ENCODE results near the gene SLC1A1. TPM values are rescaled to one million over a fixed set of nuclear protein-coding genes. Genes with fewer than 3 reads are reported as not detected.
A peak's percentile ranks its signal among the peaks of the same experiment; 100 is the strongest.

SLC1A1 gene
- total RNA-seq (2014; rRNA removed; shearing (Covaris generic)) (8.2 and 8.8 TPM in 2 replicates), polyA plus RNA-seq (2016; fragmentation: Nextera tagmentation; extraction: Ambion mirVana) (3.2 and 3.7 TPM in 2 replicates)
- long read RNA-seq, partial matches to known transcripts, result 1 of 4 reads
- long read RNA-seq, other reads (novel, unspliced or antisense), result 3 of 4 reads

DNA sequence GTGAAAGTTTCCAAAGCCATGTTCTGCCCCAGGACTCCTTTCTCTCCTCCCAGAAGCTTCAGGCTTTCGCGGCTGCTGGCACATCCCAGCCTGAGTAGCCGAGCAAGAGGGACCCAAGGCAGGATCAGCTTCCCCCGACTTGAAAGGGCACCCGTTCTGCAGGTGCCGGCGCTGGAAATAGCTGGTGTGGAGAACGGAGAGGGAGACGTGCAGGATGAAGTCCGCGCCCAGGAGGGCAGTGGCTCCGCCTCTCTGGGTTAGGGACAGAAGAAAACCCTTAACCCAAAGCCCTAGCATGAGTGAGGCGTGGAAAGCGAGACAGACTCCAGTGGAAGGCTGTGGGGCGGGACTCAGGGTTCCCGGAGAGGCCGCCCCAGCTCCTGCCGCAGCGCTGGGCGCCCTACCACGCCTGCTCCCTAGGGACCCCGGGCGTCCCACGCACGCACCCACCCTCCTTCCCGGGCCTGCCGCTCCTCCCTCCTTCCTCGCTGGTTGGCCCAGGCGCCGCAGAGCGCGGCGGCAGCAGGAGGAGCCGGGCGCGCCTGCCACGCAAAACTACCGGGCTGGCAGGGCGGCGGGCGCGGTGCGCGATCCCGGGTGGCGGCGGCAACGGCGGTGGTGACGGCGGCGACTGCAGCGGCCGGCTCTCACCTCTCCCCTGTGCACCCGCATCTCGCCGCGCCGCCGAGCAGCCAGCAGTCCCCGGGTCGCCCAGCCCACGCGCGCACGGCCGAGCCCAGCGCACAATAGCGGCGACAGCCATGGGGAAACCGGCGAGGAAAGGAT lies at the start of gene SLC1A1:
SLC1A1 (plus strand) TSS at position 550 of the 786 bp plus-strand sequence; CDS start at position 762, 212 bp downstream.
- H3K36me3 ChIP-seq (ENCODE audit: insufficient read depth), result no peaks in the 10 kb centered on the region
- no peaks in the 10 kb centered on the region; the same call in 2 of the 3 replicates for H3K9me3 Mint-ChIP-seq
- TF ChIP-seq NANOG (IDR thresholded peaks at IDR 0.05; ENCODE audit: borderline replicate concordance) (no peak), ZNF331 (CRISPR knock-in tag; IDR thresholded peaks at IDR 0.05; ENCODE audit: low read depth) (no peak), POLR2AphosphoS5 (IDR thresholded peaks at IDR 0.05; ENCODE audit: low read depth) (peak; percentile 44; the same call in 1 of the 2 replicates), EZH2 (IDR thresholded peaks at IDR 0.05; ENCODE audit: low read depth, unreplicated experiment) (peak; percentile 45), STAT1 (IDR thresholded peaks at IDR 0.05; ENCODE audit: unreplicated experiment) (no peak), EZH2phosphoT487 (IDR thresholded peaks at IDR 0.05; ENCODE audit: unreplicated experiment) (peak; percentile 46)
- TF ChIP-seq, protein P1, sequence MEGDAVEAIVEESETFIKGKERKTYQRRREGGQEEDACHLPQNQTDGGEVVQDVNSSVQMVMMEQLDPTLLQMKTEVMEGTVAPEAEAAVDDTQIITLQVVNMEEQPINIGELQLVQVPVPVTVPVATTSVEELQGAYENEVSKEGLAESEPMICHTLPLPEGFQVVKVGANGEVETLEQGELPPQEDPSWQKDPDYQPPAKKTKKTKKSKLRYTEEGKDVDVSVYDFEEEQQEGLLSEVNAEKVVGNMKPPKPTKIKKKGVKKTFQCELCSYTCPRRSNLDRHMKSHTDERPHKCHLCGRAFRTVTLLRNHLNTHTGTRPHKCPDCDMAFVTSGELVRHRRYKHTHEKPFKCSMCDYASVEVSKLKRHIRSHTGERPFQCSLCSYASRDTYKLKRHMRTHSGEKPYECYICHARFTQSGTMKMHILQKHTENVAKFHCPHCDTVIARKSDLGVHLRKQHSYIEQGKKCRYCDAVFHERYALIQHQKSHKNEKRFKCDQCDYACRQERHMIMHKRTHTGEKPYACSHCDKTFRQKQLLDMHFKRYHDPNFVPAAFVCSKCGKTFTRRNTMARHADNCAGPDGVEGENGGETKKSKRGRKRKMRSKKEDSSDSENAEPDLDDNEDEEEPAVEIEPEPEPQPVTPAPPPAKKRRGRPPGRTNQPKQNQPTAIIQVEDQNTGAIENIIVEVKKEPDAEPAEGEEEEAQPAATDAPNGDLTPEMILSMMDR (conservative IDR thresholded peaks at IDR 0.05; ENCODE audit: low read depth in 2 of 2), result no peak
- TF ChIP-seq, protein P2, sequence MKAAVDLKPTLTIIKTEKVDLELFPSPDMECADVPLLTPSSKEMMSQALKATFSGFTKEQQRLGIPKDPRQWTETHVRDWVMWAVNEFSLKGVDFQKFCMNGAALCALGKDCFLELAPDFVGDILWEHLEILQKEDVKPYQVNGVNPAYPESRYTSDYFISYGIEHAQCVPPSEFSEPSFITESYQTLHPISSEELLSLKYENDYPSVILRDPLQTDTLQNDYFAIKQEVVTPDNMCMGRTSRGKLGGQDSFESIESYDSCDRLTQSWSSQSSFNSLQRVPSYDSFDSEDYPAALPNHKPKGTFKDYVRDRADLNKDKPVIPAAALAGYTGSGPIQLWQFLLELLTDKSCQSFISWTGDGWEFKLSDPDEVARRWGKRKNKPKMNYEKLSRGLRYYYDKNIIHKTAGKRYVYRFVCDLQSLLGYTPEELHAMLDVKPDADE (IDR thresholded peaks at IDR 0.05), result no peak

DNA sequence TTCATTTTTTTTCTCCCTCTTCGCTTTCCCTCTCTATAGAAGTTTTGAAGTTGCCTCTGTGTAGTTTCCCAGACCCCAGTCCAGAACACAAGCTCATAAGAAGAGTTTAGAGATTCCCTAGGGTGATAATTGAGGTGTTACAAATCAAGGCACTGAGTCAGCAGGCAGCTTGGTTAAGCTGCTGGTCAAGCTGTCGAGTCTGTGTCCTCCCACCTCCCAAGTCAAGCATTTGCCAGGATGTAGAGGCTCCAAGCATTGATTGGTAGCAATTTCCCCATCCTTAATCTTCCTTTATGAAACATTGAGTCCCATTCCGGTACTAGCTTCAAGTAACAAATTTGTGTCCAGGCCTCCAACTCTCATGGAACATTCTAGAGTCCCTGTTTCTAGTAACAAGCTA lies 47.5 kb upstream of the SLC1A1 start:
- Mint-ChIP-seq H3K36me3 (ENCODE audit: low read depth) (no peaks in the 10 kb centered on the region), H3K4me3 (no peak overlapping the region), H3K4me1 (no peaks in the 10 kb centered on the region), H3K9me3 (peaks cover 20% of the 10 kb centered on the region), H3K27me3 (ENCODE audit: insufficient read depth, low read depth, poor library complexity) (peaks cover 3% of the 10 kb centered on the region), H3K27ac (no peak overlapping the region)
- no peak overlapping the region for H3K4me2 ChIP-seq
- no peak for DNase-seq (ENCODE audit: low spot score)
- no peaks in the 10 kb centered on the region for H4K20me1 ChIP-seq (replicated peaks; ENCODE audit: insufficient read depth)
- H3K27me3 ChIP-seq (ENCODE audit: insufficient read depth), result no peaks in the 10 kb centered on the region
- no peak overlapping the region for H2AFZ ChIP-seq
- ATAC-seq, result no peak
- no peaks in the 10 kb centered on the region for H3K4me1 ChIP-seq (ENCODE audit: insufficient read depth)
- H3K36me3 ChIP-seq (ENCODE audit: insufficient read depth), result no peaks in the 10 kb centered on the region
- no peaks in the 10 kb centered on the region for H3F3A ChIP-seq (replicated peaks; ENCODE audit: low read depth)
- no peak overlapping the region for H3K4me3 ChIP-seq
- no peaks in the 10 kb centered on the region for H3K9me2 ChIP-seq (ENCODE audit: insufficient read depth)
- H3K79me2 ChIP-seq (replicated peaks; ENCODE audit: insufficient read depth), result no peaks in the 10 kb centered on the region
- H3K27ac ChIP-seq (ENCODE audit: low read depth), result no peak overlapping the region
- TF ChIP-seq POLR2AphosphoS5 (IDR thresholded peaks at IDR 0.05; ENCODE audit: low read depth) (no peak), EZH2phosphoT487 (IDR thresholded peaks at IDR 0.05; ENCODE audit: unreplicated experiment) (no peak), ZNF331 (CRISPR knock-in tag; IDR thresholded peaks at IDR 0.05; ENCODE audit: low read depth) (no peak), ZNF114 (CRISPR knock-in tag; IDR thresholded peaks at IDR 0.05) (no peak), CREB1 (CRISPR knock-in tag; IDR thresholded peaks at IDR 0.05; ENCODE audit: low read depth) (no peak), STAT1 (IDR thresholded peaks at IDR 0.05; ENCODE audit: unreplicated experiment) (no peak), NANOG (IDR thresholded peaks at IDR 0.05; ENCODE audit: borderline replicate concordance) (no peak)
- TF ChIP-seq, protein P1 (conservative IDR thresholded peaks at IDR 0.05; ENCODE audit: low read depth in 2 of 2), result no peak
- TF ChIP-seq, protein P3, sequence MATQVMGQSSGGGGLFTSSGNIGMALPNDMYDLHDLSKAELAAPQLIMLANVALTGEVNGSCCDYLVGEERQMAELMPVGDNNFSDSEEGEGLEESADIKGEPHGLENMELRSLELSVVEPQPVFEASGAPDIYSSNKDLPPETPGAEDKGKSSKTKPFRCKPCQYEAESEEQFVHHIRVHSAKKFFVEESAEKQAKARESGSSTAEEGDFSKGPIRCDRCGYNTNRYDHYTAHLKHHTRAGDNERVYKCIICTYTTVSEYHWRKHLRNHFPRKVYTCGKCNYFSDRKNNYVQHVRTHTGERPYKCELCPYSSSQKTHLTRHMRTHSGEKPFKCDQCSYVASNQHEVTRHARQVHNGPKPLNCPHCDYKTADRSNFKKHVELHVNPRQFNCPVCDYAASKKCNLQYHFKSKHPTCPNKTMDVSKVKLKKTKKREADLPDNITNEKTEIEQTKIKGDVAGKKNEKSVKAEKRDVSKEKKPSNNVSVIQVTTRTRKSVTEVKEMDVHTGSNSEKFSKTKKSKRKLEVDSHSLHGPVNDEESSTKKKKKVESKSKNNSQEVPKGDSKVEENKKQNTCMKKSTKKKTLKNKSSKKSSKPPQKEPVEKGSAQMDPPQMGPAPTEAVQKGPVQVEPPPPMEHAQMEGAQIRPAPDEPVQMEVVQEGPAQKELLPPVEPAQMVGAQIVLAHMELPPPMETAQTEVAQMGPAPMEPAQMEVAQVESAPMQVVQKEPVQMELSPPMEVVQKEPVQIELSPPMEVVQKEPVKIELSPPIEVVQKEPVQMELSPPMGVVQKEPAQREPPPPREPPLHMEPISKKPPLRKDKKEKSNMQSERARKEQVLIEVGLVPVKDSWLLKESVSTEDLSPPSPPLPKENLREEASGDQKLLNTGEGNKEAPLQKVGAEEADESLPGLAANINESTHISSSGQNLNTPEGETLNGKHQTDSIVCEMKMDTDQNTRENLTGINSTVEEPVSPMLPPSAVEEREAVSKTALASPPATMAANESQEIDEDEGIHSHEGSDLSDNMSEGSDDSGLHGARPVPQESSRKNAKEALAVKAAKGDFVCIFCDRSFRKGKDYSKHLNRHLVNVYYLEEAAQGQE (IDR thresholded peaks at IDR 0.05; ENCODE audit: unreplicated experiment), result no peak

More for the DNA sequence above, at the start of gene SLC1A1:
- H3K4me1 ChIP-seq (ENCODE audit: insufficient read depth), result peaks cover 14% of the 10 kb centered on the region
- H3K27ac ChIP-seq (ENCODE audit: low read depth), result 0 out of 2 replicates have a peak within 1 kb of the TSS, but pooled peaks have one; percentile 15
- H3K27me3 Mint-ChIP-seq (ENCODE audit: insufficient read depth, low read depth, poor library complexity), result peaks cover 19% of the 10 kb centered on the region
- H3F3A ChIP-seq (replicated peaks; ENCODE audit: low read depth), result 0 out of 2 replicates have a peak, but pooled peaks cover 3% of the 10 kb centered on the region
- peak within 1 kb of the TSS; percentile 76 for H2AFZ ChIP-seq
- H3K4me1 Mint-ChIP-seq, result peaks cover 25% of the 10 kb centered on the region
- H3K4me3 ChIP-seq, result peak within 1 kb of the TSS; percentile 70
- no peaks in the 10 kb centered on the region; the same call in 2 of the 3 replicates for H3K36me3 Mint-ChIP-seq (ENCODE audit: low read depth)
- H4K20me1 ChIP-seq (replicated peaks; ENCODE audit: insufficient read depth), result 0 out of 2 replicates have a peak, but pooled peaks cover 2% of the 10 kb centered on the region
- peak within 1 kb of the TSS; percentile 90 for H3K4me2 ChIP-seq
- H3K27me3 ChIP-seq (ENCODE audit: insufficient read depth), result peaks cover 35% of the 10 kb centered on the region
- H3K9me2 ChIP-seq (ENCODE audit: insufficient read depth), result no peaks in the 10 kb centered on the region
- peak within 1 kb of the TSS; percentile 92 for H3K4me3 Mint-ChIP-seq
- ATAC-seq, result peak; percentile 75
- 0 out of 2 replicates have a peak, but pooled peaks cover 4% of the 10 kb centered on the region for H3K79me2 ChIP-seq (replicated peaks; ENCODE audit: insufficient read depth)
- peak; percentile 84 for DNase-seq (ENCODE audit: low spot score)
- H3K27ac Mint-ChIP-seq, result no peak within 1 kb of the TSS
